Measurements from ENCODE around the gene ABHD14A. TPM values are rescaled to one million over a fixed set of nuclear protein-coding genes. Genes with fewer than 3 reads are reported as not detected.
A peak's percentile ranks its signal among the peaks of the same experiment; 100 is the strongest.

The ABHD14A gene
- total RNA-seq, 4 donors from 2014 or later, result 20.1 to 52.7 (median 22.6) TPM

- Histone ChIP-seq H3K9me3 (no peaks in the 10 kb centered on the region), H3K4me1 (peaks cover 3 to 38% (median 26%) of the 10 kb centered on the region in 4 donors), H3K27ac (peak within 1 kb of the TSS; percentile 86 to 95 (median 92)), H3K36me3 (peaks cover 0 to 44% (median 17%) of the 10 kb centered on the region in 3 donors), H3K27me3 (no peaks in the 10 kb centered on the region), H3K4me3 (peak within 1 kb of the TSS; percentile 75 to 96 (median 80))
- DNase-seq (ENCODE audit: low spot score in 2 of 2), result peak; percentile 99 to 100
- peak in 1 of 2 donors; percentile 72 for TF ChIP-seq POLR2A (IDR thresholded peaks at IDR 0.05)
- peak; percentile 99 to 100 (median 100) for TF ChIP-seq CTCF (IDR thresholded peaks at IDR 0.05)
- TF ChIP-seq EP300 (IDR thresholded peaks at IDR 0.05), result peak; percentile 85 to 89
- 0 to 3% methylated on average over 17 to 22 of the region's 67 CpGs for WGBS, 2 donors
These were observed 32.9 kb upstream of the ABHD14A start, which contains the start of the genes PARP3 and RRP9 for GRCh38 chr3:51941798-51942602. Gene PARP3, plus strand, starts transcription at chr3:51942363. Its CDS starts 993 bp downstream, at chr3:51943356. Gene RRP9, minus strand, starts transcription at chr3:51941904. Its CDS starts 37 bp downstream, at chr3:51941867.

- Histone ChIP-seq H3K36me3 (peaks cover 0 to 42% (median 10%) of the 10 kb centered on the region in 3 donors), H3K27ac (peak overlapping the region; percentile 86 to 95 (median 92)), H3K4me1 (peaks cover 3 to 38% (median 26%) of the 10 kb centered on the region in 4 donors), H3K27me3 (no peaks in the 10 kb centered on the region), H3K4me3 (peak overlapping the region; percentile 29 to 96 (median 76)), H3K9me3 (no peaks in the 10 kb centered on the region)
- TF ChIP-seq POLR2A (IDR thresholded peaks at IDR 0.05) (no peak), EP300 (IDR thresholded peaks at IDR 0.05) (peak in 1 of 2 donors; percentile 25)
- 29 to 36% methylated on average over 15 to 16 of the region's 17 CpGs for WGBS, 2 donors
- peak in 1 of 2 donors; percentile 24 for DNase-seq (ENCODE audit: low spot score in 2 of 2)
These were observed 32.0 kb upstream of the ABHD14A start for GRCh38 chr3:51942603-51943450.

GRCh38 chr3:51943451-51944391 lies 31.1 kb upstream of the ABHD14A start:
- Histone ChIP-seq H3K9me3 (no peaks in the 10 kb centered on the region), H3K4me3 (peak overlapping the region in 1 of 4 donors; percentile 96), H3K27ac (peak overlapping the region; percentile 86 to 95 (median 92)), H3K27me3 (no peaks in the 10 kb centered on the region), H3K36me3 (peaks cover 0 to 42% (median 5%) of the 10 kb centered on the region in 3 donors), H3K4me1 (peaks cover 3 to 38% (median 26%) of the 10 kb centered on the region in 4 donors)
- 91 to 92% methylated on average over 18 to 21 of the region's 21 CpGs for WGBS, 2 donors
- TF ChIP-seq CTCF (IDR thresholded peaks at IDR 0.05) (no peak), EP300 (IDR thresholded peaks at IDR 0.05) (no peak), POLR2A (IDR thresholded peaks at IDR 0.05) (no peak)
- DNase-seq (ENCODE audit: low spot score in 2 of 2), result no peak

GRCh38 chr3:51944451-51945021 lies 30.3 kb upstream of the ABHD14A start:
- H3K4me1 ChIP-seq, result peaks cover 3 to 38% (median 26%) of the 10 kb centered on the region in 4 donors
- H3K9me3 ChIP-seq, result no peaks in the 10 kb centered on the region
- no peak overlapping the region for H3K4me3 ChIP-seq
- DNase-seq (ENCODE audit: low spot score in 2 of 2), result no peak
- H3K27me3 ChIP-seq, result no peaks in the 10 kb centered on the region
- 85 to 87% methylated on average over 11 of the region's 11 CpGs for WGBS, 2 donors
- TF ChIP-seq CTCF (IDR thresholded peaks at IDR 0.05) (no peak), EP300 (IDR thresholded peaks at IDR 0.05) (no peak), POLR2A (IDR thresholded peaks at IDR 0.05) (no peak)
- H3K27ac ChIP-seq, result no peak overlapping the region
- H3K36me3 ChIP-seq, result peaks cover 0 to 43% (median 5%) of the 10 kb centered on the region in 3 donors

Data from tibial nerve (tissue), 4 donors.